SK-N-SH treated with all-trans-retinoic acid at 6 μM for 48 hours (cell line): ENCODE data around the gene NBEA.

Experiments
- ARNTL ChIP-seq: fragments of 450-650 bp; formaldehyde crosslinking; IDR thresholded peaks from 2 replicates; pipeline ENCODE4 v1.5.0; 2020; ENCODE audit warnings: low read depth, mild to moderate bottlenecking, moderate library complexity, borderline replicate concordance
- CSDC2 ChIP-seq: fragments of 250-450 bp; sonication (Bioruptor Pico); IDR thresholded peaks from 2 replicates; pipeline ENCODE4 v1.5.0; 2020; ENCODE audit warnings: mild to moderate bottlenecking, moderate library complexity
- PATZ1 ChIP-seq: fragments of 250-450 bp; sonication (Bioruptor Pico); IDR thresholded peaks from 2 replicates; pipeline ENCODE4 v1.8.0; 2020; ENCODE audit warnings: mild to moderate bottlenecking, moderate library complexity, borderline replicate concordance
- PPARA ChIP-seq: fragments of 250-450 bp; sonication (Bioruptor Pico); IDR thresholded peaks from 2 replicates; pipeline ENCODE4 v1.5.0; 2020; ENCODE audit warnings: mild to moderate bottlenecking, borderline replicate concordance
- RARB ChIP-seq: fragments of 250-450 bp; sonication (Bioruptor Pico); IDR thresholded peaks from 2 replicates; pipeline ENCODE4 v1.8.0; 2021; ENCODE audit warnings: mild to moderate bottlenecking, moderate library complexity
- SNAI2 ChIP-seq: fragments of 250-450 bp; sonication (Bioruptor Pico); IDR thresholded peaks from 2 replicates; pipeline ENCODE4 v1.5.0; 2020; ENCODE audit warnings: mild to moderate bottlenecking, moderate library complexity
- TOX ChIP-seq: fragments of 250-450 bp; sonication (Bioruptor Pico); IDR thresholded peaks from 2 replicates; pipeline ENCODE4 v1.8.0; 2021; ENCODE audit warnings: mild to moderate bottlenecking, moderate library complexity, borderline replicate concordance
- ZC3H10 ChIP-seq: fragments of 250-450 bp; sonication (Bioruptor Pico); IDR thresholded peaks from 2 replicates; pipeline ENCODE4 v1.5.1; 2021; ENCODE audit warnings: mild to moderate bottlenecking, moderate library complexity
- ZFP3 ChIP-seq: fragments of 250-450 bp; sonication (Bioruptor Pico); IDR thresholded peaks from 2 replicates; pipeline ENCODE4 v1.5.0; 2020; ENCODE audit warnings: mild to moderate bottlenecking, moderate library complexity
- ZFP30 ChIP-seq: fragments of 450-650 bp; formaldehyde crosslinking; IDR thresholded peaks from 2 replicates; pipeline ENCODE4 v1.5.0; 2022; ENCODE audit warnings: mild to moderate bottlenecking, moderate library complexity
- ZNF70 ChIP-seq: fragments of 450-650 bp; formaldehyde crosslinking; IDR thresholded peaks from 2 replicates; pipeline ENCODE4 v1.5.0; 2020; ENCODE audit warnings: mild to moderate bottlenecking, moderate library complexity
- TF ChIP-seq, protein P1 (sequence below): fragments of 250-450 bp; sonication (Bioruptor Pico); IDR thresholded peaks from 2 replicates; pipeline ENCODE4 v1.5.1; 2020; ENCODE audit warnings: low read depth, mild to moderate bottlenecking, moderate library complexity
- TF ChIP-seq, protein P2 (sequence below): fragments of 250-450 bp; sonication (Bioruptor Pico); IDR thresholded peaks from 2 replicates; pipeline ENCODE4 v1.8.0; 2021; ENCODE audit warnings: low read depth, mild to moderate bottlenecking, moderate library complexity, borderline replicate concordance

- TF ChIP-seq ZNF70 (CRISPR knock-in tag) (no peak), PATZ1 (CRISPR knock-in tag) (no peak), ZC3H10 (no peak), ZFP30 (CRISPR knock-in tag) (no peak), PPARA (no peak), CSDC2 (no peak), RARB (no peak), ARNTL (CRISPR knock-in tag) (no peak), ZFP3 (CRISPR knock-in tag) (no peak), SNAI2 (no peak), TOX (no peak)
- TF ChIP-seq, protein P1, sequence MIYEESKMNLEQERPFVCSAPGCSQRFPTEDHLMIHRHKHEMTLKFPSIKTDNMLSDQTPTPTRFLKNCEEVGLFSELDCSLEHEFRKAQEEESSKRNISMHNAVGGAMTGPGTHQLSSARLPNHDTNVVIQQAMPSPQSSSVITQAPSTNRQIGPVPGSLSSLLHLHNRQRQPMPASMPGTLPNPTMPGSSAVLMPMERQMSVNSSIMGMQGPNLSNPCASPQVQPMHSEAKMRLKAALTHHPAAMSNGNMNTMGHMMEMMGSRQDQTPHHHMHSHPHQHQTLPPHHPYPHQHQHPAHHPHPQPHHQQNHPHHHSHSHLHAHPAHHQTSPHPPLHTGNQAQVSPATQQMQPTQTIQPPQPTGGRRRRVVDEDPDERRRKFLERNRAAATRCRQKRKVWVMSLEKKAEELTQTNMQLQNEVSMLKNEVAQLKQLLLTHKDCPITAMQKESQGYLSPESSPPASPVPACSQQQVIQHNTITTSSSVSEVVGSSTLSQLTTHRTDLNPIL (CRISPR knock-in tag), result no peak
- TF ChIP-seq, protein P2, sequence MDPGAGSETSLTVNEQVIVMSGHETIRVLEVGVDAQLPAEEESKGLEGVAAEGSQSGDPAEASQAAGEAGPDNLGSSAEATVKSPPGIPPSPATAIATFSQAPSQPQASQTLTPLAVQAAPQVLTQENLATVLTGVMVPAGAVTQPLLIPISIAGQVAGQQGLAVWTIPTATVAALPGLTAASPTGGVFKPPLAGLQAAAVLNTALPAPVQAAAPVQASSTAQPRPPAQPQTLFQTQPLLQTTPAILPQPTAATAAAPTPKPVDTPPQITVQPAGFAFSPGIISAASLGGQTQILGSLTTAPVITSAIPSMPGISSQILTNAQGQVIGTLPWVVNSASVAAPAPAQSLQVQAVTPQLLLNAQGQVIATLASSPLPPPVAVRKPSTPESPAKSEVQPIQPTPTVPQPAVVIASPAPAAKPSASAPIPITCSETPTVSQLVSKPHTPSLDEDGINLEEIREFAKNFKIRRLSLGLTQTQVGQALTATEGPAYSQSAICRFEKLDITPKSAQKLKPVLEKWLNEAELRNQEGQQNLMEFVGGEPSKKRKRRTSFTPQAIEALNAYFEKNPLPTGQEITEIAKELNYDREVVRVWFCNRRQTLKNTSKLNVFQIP, result no peak
Observed at GRCh38 chr13:35716186-35716585, 774.1 kb downstream of the NBEA start.
